Activated CD4-positive, alpha-beta T cell treated with anti-CD3 and anti-CD28 coated beads for 48 hours (primary cell): ENCODE data around the gene CARD11.
A peak's percentile ranks its signal among the peaks of the same experiment; 100 is the strongest.

ENCODE experiments used
- DNase-seq: peaks from one replicate; pipeline ENCODE4 v3.0.0-alpha.2; 2020

CARD11 gene

GRCh38 chr7:2864204-2864985 is 179.3 kb downstream of the CARD11 start:
- DNase-seq = no peak

GRCh38 chr7:2863461-2864066 is 180.1 kb downstream of the CARD11 start:
- DNase-seq = peak; percentile 85

- no peak for DNase-seq
Observed at GRCh38 chr7:2862831-2863361, 180.8 kb downstream of the CARD11 start.

GRCh38 chr7:2861509-2861908 is 182.2 kb downstream of the CARD11 start:
- DNase-seq = no peak

GRCh38 chr7:2860627-2861133 is 183.0 kb downstream of the CARD11 start:
- no peak for DNase-seq

- no peak for DNase-seq
Observed at GRCh38 chr7:2859952-2860351, 183.7 kb downstream of the CARD11 start.

GRCh38 chr7:2858621-2859020 is 185.0 kb downstream of the CARD11 start:
- no peak for DNase-seq

GRCh38 chr7:2856388-2857169 is 187.1 kb downstream of the CARD11 start:
- DNase-seq = no peak
